ENCODE data around the gene CLSTN1. TPM values are rescaled to one million over a fixed set of nuclear protein-coding genes. Genes with fewer than 3 reads are reported as not detected.

Gene CLSTN1
- total and polyA plus RNA-seq, 4 donors, result 3.1 to 13.4 (median 8.8) TPM

DNA sequence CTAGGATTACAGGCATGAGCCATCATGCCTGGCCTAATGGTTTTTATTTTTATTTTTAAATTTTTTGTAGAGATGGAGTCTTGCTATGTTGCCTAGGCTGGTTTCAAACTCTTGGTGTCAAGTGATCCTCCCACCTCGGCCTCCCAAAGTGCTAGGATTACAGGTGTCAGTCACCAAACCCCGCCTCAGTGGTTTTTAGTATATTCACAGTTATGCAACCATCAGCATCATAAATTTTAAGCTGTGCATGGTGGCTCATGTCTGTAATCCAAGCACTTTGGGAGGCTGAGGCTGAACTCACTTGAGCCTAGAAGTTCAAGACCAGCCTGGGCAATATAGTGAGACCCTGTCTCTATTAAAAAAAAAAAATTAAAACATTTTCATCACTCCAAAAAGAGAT lies 143.7 kb downstream of the CLSTN1 start:
- Histone ChIP-seq H3K9ac (ENCODE audit: low read depth in 1 of 2, low read length in 2 of 2) (no peak overlapping the region), H3K27ac (ENCODE audit: low read depth in 1 of 2, low read length in 2 of 2) (no peak overlapping the region), H3K9me3 (ENCODE audit: control insufficient read depth in 4 of 4, low read length in 3 of 4) (no peaks in the 10 kb centered on the region), H3K36me3 (ENCODE audit: control insufficient read depth in 4 of 4, insufficient read depth in 3 of 4, low read depth in 1 of 4, low read length in 3 of 4) (no peaks in the 10 kb centered on the region), H3K4me3 (ENCODE audit: low read depth in 1 of 3, low read length in 3 of 3) (no peak overlapping the region), H3K27me3 (ENCODE audit: control insufficient read depth in 4 of 4, insufficient read depth in 4 of 4, low read length in 3 of 4) (no peaks in the 10 kb centered on the region), H3K4me1 (ENCODE audit: control insufficient read depth in 4 of 4, insufficient read depth in 4 of 4, low read length in 3 of 4) (peaks cover 0 to 2% (median 0%) of the 10 kb centered on the region in 4 donors)
- TF ChIP-seq HNF4A (conservative IDR thresholded peaks at IDR 0.05), result no peak
- TF ChIP-seq, protein P1, sequence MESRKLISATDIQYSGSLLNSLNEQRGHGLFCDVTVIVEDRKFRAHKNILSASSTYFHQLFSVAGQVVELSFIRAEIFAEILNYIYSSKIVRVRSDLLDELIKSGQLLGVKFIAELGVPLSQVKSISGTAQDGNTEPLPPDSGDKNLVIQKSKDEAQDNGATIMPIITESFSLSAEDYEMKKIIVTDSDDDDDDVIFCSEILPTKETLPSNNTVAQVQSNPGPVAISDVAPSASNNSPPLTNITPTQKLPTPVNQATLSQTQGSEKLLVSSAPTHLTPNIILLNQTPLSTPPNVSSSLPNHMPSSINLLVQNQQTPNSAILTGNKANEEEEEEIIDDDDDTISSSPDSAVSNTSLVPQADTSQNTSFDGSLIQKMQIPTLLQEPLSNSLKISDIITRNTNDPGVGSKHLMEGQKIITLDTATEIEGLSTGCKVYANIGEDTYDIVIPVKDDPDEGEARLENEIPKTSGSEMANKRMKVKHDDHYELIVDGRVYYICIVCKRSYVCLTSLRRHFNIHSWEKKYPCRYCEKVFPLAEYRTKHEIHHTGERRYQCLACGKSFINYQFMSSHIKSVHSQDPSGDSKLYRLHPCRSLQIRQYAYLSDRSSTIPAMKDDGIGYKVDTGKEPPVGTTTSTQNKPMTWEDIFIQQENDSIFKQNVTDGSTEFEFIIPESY (IDR thresholded peaks at IDR 0.05), result no peak
- no peak for TF ChIP-seq NR2F2 (IDR thresholded peaks at IDR 0.05)
- TF ChIP-seq FOXA1 (IDR thresholded peaks at IDR 0.05), result no peak
- no peak for TF ChIP-seq JUND (IDR thresholded peaks at IDR 0.05)
- TF ChIP-seq, protein P2, sequence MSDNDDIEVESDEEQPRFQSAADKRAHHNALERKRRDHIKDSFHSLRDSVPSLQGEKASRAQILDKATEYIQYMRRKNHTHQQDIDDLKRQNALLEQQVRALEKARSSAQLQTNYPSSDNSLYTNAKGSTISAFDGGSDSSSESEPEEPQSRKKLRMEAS (IDR thresholded peaks at IDR 0.05), result no peak
- TF ChIP-seq EGR1 (IDR thresholded peaks at IDR 0.05; ENCODE audit: low read depth in 2 of 2), result no peak
- no peak for TF ChIP-seq SP1 (IDR thresholded peaks at IDR 0.05)
- no peak for TF ChIP-seq TAF1 (conservative IDR thresholded peaks at IDR 0.05)
- TF ChIP-seq, protein P3, sequence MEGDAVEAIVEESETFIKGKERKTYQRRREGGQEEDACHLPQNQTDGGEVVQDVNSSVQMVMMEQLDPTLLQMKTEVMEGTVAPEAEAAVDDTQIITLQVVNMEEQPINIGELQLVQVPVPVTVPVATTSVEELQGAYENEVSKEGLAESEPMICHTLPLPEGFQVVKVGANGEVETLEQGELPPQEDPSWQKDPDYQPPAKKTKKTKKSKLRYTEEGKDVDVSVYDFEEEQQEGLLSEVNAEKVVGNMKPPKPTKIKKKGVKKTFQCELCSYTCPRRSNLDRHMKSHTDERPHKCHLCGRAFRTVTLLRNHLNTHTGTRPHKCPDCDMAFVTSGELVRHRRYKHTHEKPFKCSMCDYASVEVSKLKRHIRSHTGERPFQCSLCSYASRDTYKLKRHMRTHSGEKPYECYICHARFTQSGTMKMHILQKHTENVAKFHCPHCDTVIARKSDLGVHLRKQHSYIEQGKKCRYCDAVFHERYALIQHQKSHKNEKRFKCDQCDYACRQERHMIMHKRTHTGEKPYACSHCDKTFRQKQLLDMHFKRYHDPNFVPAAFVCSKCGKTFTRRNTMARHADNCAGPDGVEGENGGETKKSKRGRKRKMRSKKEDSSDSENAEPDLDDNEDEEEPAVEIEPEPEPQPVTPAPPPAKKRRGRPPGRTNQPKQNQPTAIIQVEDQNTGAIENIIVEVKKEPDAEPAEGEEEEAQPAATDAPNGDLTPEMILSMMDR (IDR thresholded peaks at IDR 0.05; ENCODE audit: low read depth, low read length, missing input control), result no peak
- TF ChIP-seq GABPA (IDR thresholded peaks at IDR 0.05 in 1 of 2, conservative IDR thresholded peaks at IDR 0.05 in 1 of 2), result no peak
- TF ChIP-seq RXRA (IDR thresholded peaks at IDR 0.05), result no peak
- TF ChIP-seq, protein P4, sequence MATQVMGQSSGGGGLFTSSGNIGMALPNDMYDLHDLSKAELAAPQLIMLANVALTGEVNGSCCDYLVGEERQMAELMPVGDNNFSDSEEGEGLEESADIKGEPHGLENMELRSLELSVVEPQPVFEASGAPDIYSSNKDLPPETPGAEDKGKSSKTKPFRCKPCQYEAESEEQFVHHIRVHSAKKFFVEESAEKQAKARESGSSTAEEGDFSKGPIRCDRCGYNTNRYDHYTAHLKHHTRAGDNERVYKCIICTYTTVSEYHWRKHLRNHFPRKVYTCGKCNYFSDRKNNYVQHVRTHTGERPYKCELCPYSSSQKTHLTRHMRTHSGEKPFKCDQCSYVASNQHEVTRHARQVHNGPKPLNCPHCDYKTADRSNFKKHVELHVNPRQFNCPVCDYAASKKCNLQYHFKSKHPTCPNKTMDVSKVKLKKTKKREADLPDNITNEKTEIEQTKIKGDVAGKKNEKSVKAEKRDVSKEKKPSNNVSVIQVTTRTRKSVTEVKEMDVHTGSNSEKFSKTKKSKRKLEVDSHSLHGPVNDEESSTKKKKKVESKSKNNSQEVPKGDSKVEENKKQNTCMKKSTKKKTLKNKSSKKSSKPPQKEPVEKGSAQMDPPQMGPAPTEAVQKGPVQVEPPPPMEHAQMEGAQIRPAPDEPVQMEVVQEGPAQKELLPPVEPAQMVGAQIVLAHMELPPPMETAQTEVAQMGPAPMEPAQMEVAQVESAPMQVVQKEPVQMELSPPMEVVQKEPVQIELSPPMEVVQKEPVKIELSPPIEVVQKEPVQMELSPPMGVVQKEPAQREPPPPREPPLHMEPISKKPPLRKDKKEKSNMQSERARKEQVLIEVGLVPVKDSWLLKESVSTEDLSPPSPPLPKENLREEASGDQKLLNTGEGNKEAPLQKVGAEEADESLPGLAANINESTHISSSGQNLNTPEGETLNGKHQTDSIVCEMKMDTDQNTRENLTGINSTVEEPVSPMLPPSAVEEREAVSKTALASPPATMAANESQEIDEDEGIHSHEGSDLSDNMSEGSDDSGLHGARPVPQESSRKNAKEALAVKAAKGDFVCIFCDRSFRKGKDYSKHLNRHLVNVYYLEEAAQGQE (IDR thresholded peaks at IDR 0.05), result no peak
- no peak for TF ChIP-seq FOXA2 (IDR thresholded peaks at IDR 0.05)
- TF ChIP-seq, protein P5, sequence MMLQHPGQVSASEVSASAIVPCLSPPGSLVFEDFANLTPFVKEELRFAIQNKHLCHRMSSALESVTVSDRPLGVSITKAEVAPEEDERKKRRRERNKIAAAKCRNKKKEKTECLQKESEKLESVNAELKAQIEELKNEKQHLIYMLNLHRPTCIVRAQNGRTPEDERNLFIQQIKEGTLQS (IDR thresholded peaks at IDR 0.05), result no peak
- TF ChIP-seq HNF4G (IDR thresholded peaks at IDR 0.05), result no peak
- TF ChIP-seq YY1 (IDR thresholded peaks at IDR 0.05), result no peak
- no peak for TF ChIP-seq RAD21 (IDR thresholded peaks at IDR 0.05)
- 91% methylated on average over 2 of the region's 2 CpGs for WGBS
- DNase-seq (ENCODE audit: low spot score), result no peak

Other genes with a start within 250 kb of the CLSTN1 start
- 1 to 10 TPM; 2.9 to 3.5 TPM for gene TMEM201, start 235.1 kb downstream of the CLSTN1 start, total RNA-seq
- 1 to 10 TPM; 1.5 to 2.8 TPM for gene TMEM201, start 235.1 kb downstream of the CLSTN1 start, polyA plus RNA-seq
- gene PIK3CD, start 172.2 kb downstream of the CLSTN1 start, total RNA-seq, result 10 to 100 TPM in 1 of 2 donors, 1 to 10 TPM in 1; 4.8 to 11.3 TPM
- 1 to 10 TPM; 1.8 to 2.0 TPM for gene PIK3CD, start 172.2 kb downstream of the CLSTN1 start, polyA plus RNA-seq
- 10 to 100 TPM in 1 of 2 donors, 1 to 10 TPM in 1; 8.6 to 10.6 TPM for gene CTNNBIP1, start 86.3 kb upstream of the CLSTN1 start, total RNA-seq
- gene CTNNBIP1, start 86.3 kb upstream of the CLSTN1 start, polyA plus RNA-seq, result 10 to 100 TPM in 1 of 2 donors, 1 to 10 TPM in 1; 6.7 to 10.6 TPM
- 10 to 100 TPM; 14.1 to 22.6 TPM for gene LZIC, start 119.4 kb upstream of the CLSTN1 start, total RNA-seq
- 10 to 100 TPM; 10.8 to 13.5 TPM for gene LZIC, start 119.4 kb upstream of the CLSTN1 start, polyA plus RNA-seq
- 1 to 10 TPM; 5.6 to 7.4 TPM for gene NMNAT1, start 119.5 kb upstream of the CLSTN1 start, total RNA-seq
- gene NMNAT1, start 119.5 kb upstream of the CLSTN1 start, polyA plus RNA-seq, result 1 to 10 TPM; 5.2 to 5.6 TPM
- gene RBP7, start 173.3 kb upstream of the CLSTN1 start, total RNA-seq, result 1 to 10 TPM; 1.2 to 2.2 TPM
- gene RBP7, start 173.3 kb upstream of the CLSTN1 start, polyA plus RNA-seq, result 10 to 100 TPM in 1 of 2 donors, 1 to 10 TPM in 1; 7.5 to 11.8 TPM
- 10 to 100 TPM; 21.1 to 25.5 TPM for gene UBE4B, start 209.0 kb upstream of the CLSTN1 start, total RNA-seq
- 10 to 100 TPM in 1 of 2 donors, 1 to 10 TPM in 1; 7.5 to 12.0 TPM for gene UBE4B, start 209.0 kb upstream of the CLSTN1 start, polyA plus RNA-seq

Data from liver (tissue), 9 donors.